Spleen (tissue), 11 donors: ENCODE results near the gene MEA1. TPM values are rescaled to one million over a fixed set of nuclear protein-coding genes. Genes with fewer than 3 reads are reported as not detected.

Experiments
- DNase-seq: peaks from one replicate; pipeline ENCODE4 v3.0.0-alpha.2; 2020
- H3K27ac ChIP-seq, 8 donors: fragments of 200-600 bp; sonication (generic) in 7 of 8; 1 replicate in 4 of 8; 2 replicates in 4 of 8; pipeline versions ENCODE4 v1.5.0 to v1.8.0; 2016 to 2021; ENCODE audit warnings: inconsistent platforms in 4 of 8, mild to moderate bottlenecking in 4 of 8, moderate library complexity in 1 of 8
- H3K27me3 ChIP-seq, 7 donors: fragments of 200-600 bp; sonication (generic) in 6 of 7; replicated peaks in 1 of 7; 1 replicate in 4 of 7; 2 replicates in 3 of 7; pipeline versions ENCODE4 v1.5.0 to v1.8.0; 2016 to 2021; ENCODE audit warnings: inconsistent platforms in 3 of 7, mild to moderate bottlenecking in 1 of 7
- H3K36me3 ChIP-seq, 6 donors: fragments of 200-600 bp; sonication (generic) in 5 of 6; 1 replicate in 4 of 6; 2 replicates in 2 of 6; pipeline versions ENCODE4 v1.5.0 to v1.8.0; 2016 to 2021; ENCODE audit warnings: inconsistent platforms in 2 of 6
- H3K4me1 ChIP-seq, 6 donors: fragments of 200-600 bp; sonication (generic) in 5 of 6; 1 replicate in 3 of 6; 2 replicates in 3 of 6; pipeline versions ENCODE4 v1.5.0 to v1.8.0; 2016 to 2021; ENCODE audit warnings: inconsistent platforms in 3 of 6
- H3K4me3 ChIP-seq, 8 donors: fragments of 200-600 bp; sonication (generic) in 7 of 8; 1 replicate in 4 of 8; 2 replicates in 4 of 8; pipeline versions ENCODE4 v1.5.0 to v1.8.0; 2016 to 2021; ENCODE audit warnings: inconsistent platforms in 4 of 8, mild to moderate bottlenecking in 4 of 8, moderate library complexity in 2 of 8
- H3K9me3 ChIP-seq, 8 donors: fragments of 200-600 bp; sonication (generic) in 7 of 8; 1 replicate in 4 of 8; 2 replicates in 4 of 8; pipeline versions ENCODE4 v1.5.0 to v1.8.0; 2016 to 2021; ENCODE audit warnings: inconsistent platforms in 4 of 8
- CTCF ChIP-seq, 11 experiments: fragments of 200-600 bp in 7 of 11; fragments of 450-650 bp in 4 of 11; sonication (generic) in 4 of 11; IDR thresholded peaks in 8 of 11; conservative IDR thresholded peaks in 3 of 11; 1 replicate in 7 of 11; 2 replicates in 4 of 11; pipeline versions ENCODE4 v1.4.0 to v1.8.0; 2016 to 2021; ENCODE audit warnings: antibody characterized with exemption in 11 of 11, inconsistent platforms in 4 of 11, mild to moderate bottlenecking in 1 of 11
- POLR2A ChIP-seq, 3 donors: fragments of 450-650 bp; IDR thresholded peaks; one replicate each; pipeline ENCODE4 v1.5.1; 2017; ENCODE audit warnings: antibody characterized with exemption in 3 of 3, mild to moderate bottlenecking in 1 of 3
- POLR2AphosphoS5 ChIP-seq, 3 donors: sonication (generic); formaldehyde crosslinking; IDR thresholded peaks; one replicate each; pipeline ENCODE4 v1.5.1; 2017; ENCODE audit warnings: antibody characterized with exemption in 3 of 3
- WGBS, 5 donors: extraction: QIAGEN DNeasy Blood & Tissue Kit in 3 of 5; methylation state at CpG; one replicate each; pipeline versions ENCODE4 v1.1.5 to v1.1.7; 2013 to 2018; 5-methylcytosine and 5-hydroxymethylcytosine counted together
- intact Hi-C: fragments of 100-400 bp; cut with DNase I; formaldehyde crosslinking; loops from one replicate; pipeline ENCODE4 v1.15.0; 2023; ENCODE audit warnings: low total_unique reads
- polyA plus RNA-seq, 3 donors: library from polyadenylated mRNA; stranded (reverse); fragments of 200-250 nt; gene quantifications; one replicate each; pipeline ENCODE4 v1.2.1, GENCODE V29; 2013
- total RNA-seq, 7 donors: library from RNA; depleted of rRNA in 3 of 7; stranded (reverse); fragments of >200 nt in 3 of 7; fragmentation: NEBNext Ultra II Directional in 4 of 7; extraction: Animal tissue kit (Norgen Biotek cat#: 25700) in 4 of 7; gene quantifications; one replicate each; pipeline versions ENCODE4 v1.1.0 to v1.2.1, GENCODE V29; 2016 to 2021
- donor health status: healthy with polysubstance abuse.
- donor health status: DM: no; HTN: no; CAD: no; lungs with moderate emphysema.
- donor health status: DM: no; HTN: no; CAD: no.
- donor health status: Bipolar disorder and iron deficiency.
- donor health status: healthy.
- donor health status: DM: no; HTN: no; CAD: no.
- donor health status: DM: yes; HTN: yes; CAD: no.

MEA1 gene
- total and polyA plus RNA-seq, 10 donors = 33.3 to 89.4 (median 43.4) TPM

DNA sequence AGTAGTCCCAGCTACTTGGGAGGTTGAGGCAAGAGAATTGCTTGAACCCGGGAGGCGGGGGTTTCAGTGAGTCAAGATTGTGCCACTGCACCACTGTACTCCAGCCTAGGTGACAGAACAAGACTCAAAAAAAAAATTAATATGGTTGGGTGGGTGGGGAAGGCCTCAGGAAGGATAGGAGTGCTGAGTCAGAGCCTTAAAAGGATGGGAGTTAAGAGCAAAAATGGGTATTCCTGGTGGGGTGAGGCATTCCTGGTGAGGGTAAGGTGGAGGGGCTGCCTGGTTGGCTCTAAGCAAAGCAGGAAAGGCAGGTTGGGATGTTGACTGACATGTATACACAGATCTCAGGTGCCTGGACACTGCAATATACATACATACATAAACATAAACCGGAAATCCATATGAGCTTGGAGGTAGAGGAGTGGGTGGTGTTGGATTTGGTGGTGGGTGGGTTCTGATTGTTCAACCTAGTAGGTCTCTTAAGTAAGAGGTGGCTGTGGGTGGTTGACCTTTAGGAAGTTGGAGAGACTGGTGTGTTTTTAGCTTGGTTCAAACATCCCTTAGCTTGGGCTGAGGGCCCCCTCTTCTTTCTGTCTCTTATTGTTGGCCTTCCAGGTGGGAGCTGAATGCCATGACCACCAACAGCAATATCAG is 6.4 kb upstream of the MEA1 start:
- intact Hi-C loops = no loop called here
- TF ChIP-seq POLR2AphosphoS5 (IDR thresholded peaks at IDR 0.05) = no peak
- no peak for TF ChIP-seq CTCF (IDR thresholded peaks at IDR 0.05 in 8 of 11, conservative IDR thresholded peaks at IDR 0.05 in 3 of 11)
- TF ChIP-seq POLR2A (IDR thresholded peaks at IDR 0.05) = no peak
- Histone ChIP-seq H3K9me3 (no peaks in the 10 kb centered on the region), H3K4me1 (peaks cover 33 to 76% (median 57%) of the 10 kb centered on the region in 6 donors), H3K4me3 (no peak overlapping the region), H3K36me3 (peaks cover 0 to 73% (median 34%) of the 10 kb centered on the region in 6 donors), H3K27me3 (no peaks in the 10 kb centered on the region), H3K27ac (peak overlapping the region in 4 of 8 donors; percentile 90 to 95 (median 93))
- 95 to 99% (median 97%) methylated on average over 3 of the region's 3 CpGs for WGBS, 5 donors
- DNase-seq = no peak

DNA sequence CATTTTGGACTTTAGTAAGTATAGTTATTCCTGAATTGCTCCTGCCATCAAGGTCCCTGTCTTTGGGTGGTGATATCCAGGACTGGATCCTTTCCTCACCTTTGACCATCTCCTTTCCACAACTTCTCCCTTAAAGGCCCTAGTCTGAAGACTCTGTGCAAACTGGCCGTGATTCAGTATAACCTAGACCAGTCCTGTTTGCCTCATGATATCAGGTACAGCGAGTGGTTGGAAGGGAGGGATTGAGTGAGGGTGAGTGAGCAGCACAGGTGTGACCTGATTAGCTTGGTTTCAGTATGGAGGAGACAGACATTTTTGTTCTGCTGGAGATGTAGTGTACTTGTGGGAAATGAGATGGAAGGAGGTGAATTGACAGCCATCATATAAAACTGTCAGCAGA is 5.4 kb upstream of the MEA1 start:
- no peaks in the 10 kb centered on the region for H3K27me3 ChIP-seq
- H3K27ac ChIP-seq = no peak overlapping the region
- intact Hi-C loops = no loop called here
- no peak overlapping the region for H3K4me3 ChIP-seq
- H3K36me3 ChIP-seq = peaks cover 0 to 63% (median 28%) of the 10 kb centered on the region in 6 donors
- peaks cover 40 to 77% (median 62%) of the 10 kb centered on the region in 6 donors for H3K4me1 ChIP-seq
- no peaks in the 10 kb centered on the region for H3K9me3 ChIP-seq
- TF ChIP-seq POLR2AphosphoS5 (IDR thresholded peaks at IDR 0.05) = no peak
- TF ChIP-seq POLR2A (IDR thresholded peaks at IDR 0.05) = no peak
- no peak for TF ChIP-seq CTCF (IDR thresholded peaks at IDR 0.05 in 8 of 11, conservative IDR thresholded peaks at IDR 0.05 in 3 of 11)
- no peak for DNase-seq
- WGBS, 5 donors = 93 to 98% (median 93%) methylated on average over 2 of the region's 2 CpGs

GRCh38 chr6:43016943-43017334 is 3.2 kb upstream of the MEA1 start:
- peaks cover 0 to 58% (median 32%) of the 10 kb centered on the region in 6 donors for H3K36me3 ChIP-seq
- peak overlapping the region in 3 of 8 donors; percentile 9 to 90 (median 27) for H3K27ac ChIP-seq
- no peak overlapping the region for H3K4me3 ChIP-seq
- 79 to 96% (median 93%) methylated on average over 12 of the region's 12 CpGs for WGBS, 5 donors
- no peaks in the 10 kb centered on the region for H3K9me3 ChIP-seq
- intact Hi-C loops = no loop called here
- TF ChIP-seq CTCF (IDR thresholded peaks at IDR 0.05 in 8 of 11, conservative IDR thresholded peaks at IDR 0.05 in 3 of 11) (no peak), POLR2AphosphoS5 (IDR thresholded peaks at IDR 0.05) (no peak), POLR2A (IDR thresholded peaks at IDR 0.05) (no peak)
- DNase-seq = peak; percentile 75
- H3K4me1 ChIP-seq = peaks cover 43 to 71% (median 56%) of the 10 kb centered on the region in 6 donors
- H3K27me3 ChIP-seq = no peaks in the 10 kb centered on the region

GRCh38 chr6:43016176-43016942 is 2.6 kb upstream of the MEA1 start:
- peak overlapping the region in 3 of 8 donors; percentile 26 to 90 (median 27) for H3K27ac ChIP-seq
- no peaks in the 10 kb centered on the region for H3K9me3 ChIP-seq
- intact Hi-C loops = no loop called here
- 73 to 80% (median 77%) methylated on average over 5 to 7 of the region's 7 CpGs for WGBS, 5 donors
- peaks cover 0 to 63% (median 37%) of the 10 kb centered on the region in 6 donors for H3K36me3 ChIP-seq
- DNase-seq = no peak
- peaks cover 43 to 76% (median 59%) of the 10 kb centered on the region in 6 donors for H3K4me1 ChIP-seq
- H3K4me3 ChIP-seq = peak overlapping the region in 1 of 8 donors; percentile 35
- no peak for TF ChIP-seq CTCF (IDR thresholded peaks at IDR 0.05 in 8 of 11, conservative IDR thresholded peaks at IDR 0.05 in 3 of 11)
- TF ChIP-seq POLR2A (IDR thresholded peaks at IDR 0.05) = no peak
- TF ChIP-seq POLR2AphosphoS5 (IDR thresholded peaks at IDR 0.05) = no peak
- no peaks in the 10 kb centered on the region for H3K27me3 ChIP-seq
